Vagina (tissue), 2 donors: ENCODE data around the gene GABARAPL2. TPM values are rescaled to one million over a fixed set of nuclear protein-coding genes. Genes with fewer than 3 reads are reported as not detected.

Source experiments
- DNase-seq, 2 donors: peaks; one replicate each; pipeline ENCODE4 v3.0.0-alpha.2; 2017; ENCODE audit errors: extremely low spot score in 2 of 2
- H3K27ac ChIP-seq: fragments of 200-600 bp; sonication (generic); one replicate; pipeline ENCODE4 v1.5.1; 2019
- H3K27me3 ChIP-seq: fragments of 200-600 bp; sonication (generic); one replicate; pipeline ENCODE4 v1.5.1; 2019
- H3K36me3 ChIP-seq, 2 donors: fragments of 200-600 bp; sonication (generic); one replicate each; pipeline ENCODE4 v1.5.1; 2017 to 2019
- H3K4me1 ChIP-seq: fragments of 200-600 bp; sonication (generic); one replicate; pipeline ENCODE4 v1.5.1; 2019
- H3K4me3 ChIP-seq, 2 donors: fragments of 200-600 bp; sonication (generic); 1 replicate in 1 of 2; 2 replicates in 1 of 2; pipeline ENCODE4 v1.5.1; 2016 to 2019
- H3K9me3 ChIP-seq: fragments of 200-600 bp; sonication (generic); one replicate; pipeline ENCODE4 v1.5.1; 2019
- CTCF ChIP-seq, 3 experiments: fragments of 450-650 bp in 2 of 3; fragments of 200-600 bp in 1 of 3; sonication (generic) in 1 of 3; IDR thresholded peaks; one replicate each; pipeline ENCODE4 v1.5.1; 2017 to 2019; ENCODE audit warnings: antibody characterized with exemption in 3 of 3, mild to moderate bottlenecking in 2 of 3, moderate library complexity in 2 of 3
- POLR2A ChIP-seq, 2 donors: fragments of 450-650 bp; IDR thresholded peaks; one replicate each; pipeline ENCODE4 v1.6.1; 2017; ENCODE audit warnings: antibody characterized with exemption in 2 of 2, mild to moderate bottlenecking in 2 of 2, moderate library complexity in 2 of 2
- POLR2AphosphoS5 ChIP-seq, 2 donors: sonication (generic); formaldehyde crosslinking; IDR thresholded peaks; one replicate each; pipeline ENCODE4 v1.9.0; 2017; ENCODE audit warnings: antibody characterized with exemption in 2 of 2, mild to moderate bottlenecking in 2 of 2, low read depth in 1 of 2; ENCODE audit not compliant: insufficient read depth in 1 of 2
- intact Hi-C: fragments of 100-400 bp; cut with DNase I; formaldehyde crosslinking; loops from one replicate; pipeline ENCODE4 v1.15.1; 2023
- total RNA-seq: library from RNA; depleted of rRNA; stranded (reverse); fragments of >200 nt; gene quantifications from one replicate; pipeline ENCODE4 v1.2.3, GENCODE V29; 2016

The GABARAPL2 gene
- total RNA-seq, 1 donor from 2014 or later, result 86.4 TPM

- intact Hi-C loops, result no loop called here
- no peaks in the 10 kb centered on the region for H3K9me3 ChIP-seq
- H3K36me3 ChIP-seq, result no peaks in the 10 kb centered on the region
- DNase-seq, result peak in 1 of 2 donors; percentile 96
- H3K4me1 ChIP-seq, result peaks cover 9% of the 10 kb centered on the region
- H3K27me3 ChIP-seq, result no peaks in the 10 kb centered on the region
- H3K27ac ChIP-seq, result peak within 1 kb of the TSS; percentile 80
- peak within 1 kb of the TSS; percentile 61 to 80 for H3K4me3 ChIP-seq
- TF ChIP-seq POLR2AphosphoS5 (IDR thresholded peaks at IDR 0.05; ENCODE audit: insufficient read depth in 1 of 2, low read depth in 1 of 2) (peak; percentile 67 to 76), CTCF (IDR thresholded peaks at IDR 0.05) (no peak)
These were observed 10.3 kb upstream of the GABARAPL2 start, which contains the start of gene TMEM231 for GRCh38 chr16:75555707-75556430. TSS of gene TMEM231 (minus strand) at chr16:75556252. CDS start at chr16:75556209, 43 bp downstream.

GRCh38 chr16:75556431-75556950, 9.7 kb upstream of the GABARAPL2 start:
- H3K4me1 ChIP-seq, result peaks cover 9% of the 10 kb centered on the region
- H3K27ac ChIP-seq, result peak overlapping the region; percentile 80
- H3K27me3 ChIP-seq, result no peaks in the 10 kb centered on the region
- intact Hi-C loops, result no loop called here
- no peak for TF ChIP-seq POLR2A (IDR thresholded peaks at IDR 0.05)
- no peak for TF ChIP-seq POLR2AphosphoS5 (IDR thresholded peaks at IDR 0.05; ENCODE audit: insufficient read depth in 1 of 2, low read depth in 1 of 2)
- TF ChIP-seq CTCF (IDR thresholded peaks at IDR 0.05), result no peak
- no peak for DNase-seq
- no peaks in the 10 kb centered on the region for H3K36me3 ChIP-seq
- peak overlapping the region; percentile 61 to 80 for H3K4me3 ChIP-seq
- H3K9me3 ChIP-seq, result no peaks in the 10 kb centered on the region

- H3K27me3 ChIP-seq, result no peaks in the 10 kb centered on the region
- DNase-seq, result no peak
- H3K4me1 ChIP-seq, result peaks cover 9% of the 10 kb centered on the region
- no peaks in the 10 kb centered on the region for H3K9me3 ChIP-seq
- H3K27ac ChIP-seq, result no peak overlapping the region
- H3K36me3 ChIP-seq, result no peaks in the 10 kb centered on the region
- no peak overlapping the region for H3K4me3 ChIP-seq
- TF ChIP-seq POLR2AphosphoS5 (IDR thresholded peaks at IDR 0.05; ENCODE audit: insufficient read depth in 1 of 2, low read depth in 1 of 2), result no peak
- TF ChIP-seq CTCF (IDR thresholded peaks at IDR 0.05), result no peak
- TF ChIP-seq POLR2A (IDR thresholded peaks at IDR 0.05), result no peak
- intact Hi-C loops, result no loop called here
These were observed 7.3 kb upstream of the GABARAPL2 start for GRCh38 chr16:75558846-75559401.

- Histone ChIP-seq H3K9me3 (no peaks in the 10 kb centered on the region), H3K36me3 (no peaks in the 10 kb centered on the region), H3K4me1 (peaks cover 9% of the 10 kb centered on the region), H3K4me3 (no peak overlapping the region), H3K27me3 (no peaks in the 10 kb centered on the region), H3K27ac (no peak overlapping the region)
- DNase-seq, result no peak
- TF ChIP-seq POLR2AphosphoS5 (IDR thresholded peaks at IDR 0.05; ENCODE audit: insufficient read depth in 1 of 2, low read depth in 1 of 2) (no peak), CTCF (IDR thresholded peaks at IDR 0.05) (no peak), POLR2A (IDR thresholded peaks at IDR 0.05) (no peak)
- intact Hi-C loops, result no loop called here
These were observed 6.4 kb upstream of the GABARAPL2 start for GRCh38 chr16:75559564-75560372.
